IMR-90 (cell line): ENCODE measurements around the gene VAV3. TPM values are rescaled to one million over a fixed set of nuclear protein-coding genes. Genes with fewer than 3 reads are reported as not detected.

Experiments used
- ATAC-seq: fragments of 200-7000 bp; cut with Tn5 transposase; 2 replicates; pipeline ENCODE4 v1.9.1; 2020; ENCODE audit warnings: low read depth, mild to moderate bottlenecking, moderate library complexity
- BruUV-seq: library from RNA; stranded (reverse); fragments of 400-500 nt; replicated peaks from 2 replicates; lab custom pipeline; 2021; lab: Mats Ljungman, UMichigan
- CTCF ChIA-PET: fragments of 300-600 bp; formaldehyde crosslinking; extraction: SDS; loops from one replicate; lab custom pipeline; 2021; ENCODE audit warnings: antibody characterized with exemption; lab: Yijun Ruan, JAX
- POLR2A ChIA-PET: fragments of 300-600 bp; sonication (Branson Sonifier 250); formaldehyde crosslinking; loops from one replicate; lab custom pipeline; 2022; ENCODE audit warnings: antibody characterized with exemption; ENCODE audit not compliant: unreplicated experiment; lab: Charles Lee
- DNase-seq: peaks from one replicate; pipeline ENCODE4 v3.0.0; 2013
- H2AFZ ChIP-seq: replicated peaks from 2 replicates; pipeline ENCODE3; 2013; ENCODE audit warnings: low read length, mild to moderate bottlenecking; ENCODE audit not compliant: poor library complexity
- H2AK5ac ChIP-seq: 2 replicates; pipeline ENCODE4 v1.6.1; 2013; ENCODE audit warnings: low read depth, low read length, inconsistent platforms
- H2AK9ac ChIP-seq: replicated peaks from 2 replicates; pipeline ENCODE3; 2013; ENCODE audit warnings: mild to moderate bottlenecking, low read depth, low read length, moderate library complexity; ENCODE audit not compliant: poor library complexity
- H2BK120ac ChIP-seq: 2 replicates; pipeline ENCODE4 v1.6.1; 2013; ENCODE audit warnings: low read depth, low read length, inconsistent platforms
- H2BK15ac ChIP-seq: 3 replicates; pipeline ENCODE4 v1.6.1; 2013; ENCODE audit warnings: low read depth, low read length, inconsistent platforms
- H2BK20ac ChIP-seq: 2 replicates; pipeline ENCODE4 v1.6.1; 2013; ENCODE audit warnings: low read depth, mild to moderate bottlenecking, inconsistent platforms, low read length, moderate library complexity
- H2BK5ac ChIP-seq: 2 replicates; pipeline ENCODE4 v1.6.1; 2013; ENCODE audit warnings: mild to moderate bottlenecking, low read depth, low read length, inconsistent platforms; ENCODE audit not compliant: poor library complexity, severe bottlenecking
- H3K14ac ChIP-seq: replicated peaks from 2 replicates; pipeline ENCODE4 v1.6.1; 2013; ENCODE audit warnings: low read depth, low read length, inconsistent platforms
- H3K18ac ChIP-seq: 2 replicates; pipeline ENCODE4 v1.6.1; 2013; ENCODE audit warnings: low read depth, low read length, control low read depth
- H3K23ac ChIP-seq: 2 replicates; pipeline ENCODE4 v1.6.1; 2013; ENCODE audit warnings: low read depth, low read length, inconsistent platforms
- H3K27ac ChIP-seq: 2 replicates; pipeline ENCODE4 v1.5.1; 2013; ENCODE audit warnings: mild to moderate bottlenecking, control low read depth, low read length; ENCODE audit not compliant: insufficient read depth
- H3K27me3 ChIP-seq: 2 replicates; pipeline ENCODE4 v1.6.1; 2013; ENCODE audit warnings: low read length; ENCODE audit not compliant: control insufficient read depth, insufficient read depth
- H3K36me3 ChIP-seq: 2 replicates; pipeline ENCODE4 v1.6.1; 2013; ENCODE audit warnings: low read length, mixed read lengths; ENCODE audit not compliant: control insufficient read depth, insufficient read depth
- H3K4ac ChIP-seq: 2 replicates; pipeline ENCODE4 v1.6.1; 2013; ENCODE audit warnings: low read depth, low read length, inconsistent platforms
- H3K4me1 ChIP-seq: 2 replicates; pipeline ENCODE4 v1.6.1; 2013; ENCODE audit warnings: low read length, mixed read lengths; ENCODE audit not compliant: control insufficient read depth, insufficient read depth
- H3K4me2 ChIP-seq: 2 replicates; pipeline ENCODE4 v1.6.1; 2013; ENCODE audit warnings: low read depth, mild to moderate bottlenecking, control low read depth, low read length, moderate library complexity
- H3K4me3 ChIP-seq: 2 replicates; pipeline ENCODE4 v1.5.1; 2013; ENCODE audit warnings: low read depth, mild to moderate bottlenecking, control low read depth, low read length, moderate library complexity; ENCODE audit not compliant: insufficient read depth
- H3K56ac ChIP-seq: 2 replicates; pipeline ENCODE4 v1.6.1; 2013; ENCODE audit warnings: low read length, inconsistent platforms; ENCODE audit not compliant: insufficient read depth; ENCODE audit errors: extremely low read depth
- H3K79me1 ChIP-seq, 2 experiments: 2 replicates each; pipeline ENCODE4 v1.6.1; 2013; ENCODE audit warnings: low read length in 2 of 2, inconsistent platforms in 1 of 2, low read depth in 1 of 2
- H3K9ac ChIP-seq: 2 replicates; pipeline ENCODE4 v1.6.1; 2013; ENCODE audit warnings: low read depth, low read length, control low read depth
- H3K9me1 ChIP-seq: 2 replicates; pipeline ENCODE4 v1.6.1; 2013; ENCODE audit warnings: low read length, inconsistent platforms; ENCODE audit not compliant: insufficient read depth
- H3K9me3 ChIP-seq: 2 replicates; pipeline ENCODE4 v1.6.1; 2013; ENCODE audit warnings: low read length; ENCODE audit not compliant: control insufficient read depth, insufficient read depth
- H4K20me1 ChIP-seq: 2 replicates; pipeline ENCODE4 v1.6.1; 2013; ENCODE audit warnings: low read length, inconsistent platforms; ENCODE audit not compliant: insufficient read depth
- H4K5ac ChIP-seq: 2 replicates; pipeline ENCODE4 v1.6.1; 2013; ENCODE audit warnings: mild to moderate bottlenecking, low read depth, low read length, control low read depth
- H4K8ac ChIP-seq, 2 experiments: 2 replicates each; pipeline ENCODE4 v1.6.1; 2013; ENCODE audit warnings: low read depth in 2 of 2, low read length in 2 of 2, control low read depth in 1 of 2, inconsistent platforms in 1 of 2
- H4K91ac ChIP-seq: 2 replicates; pipeline ENCODE4 v1.6.1; 2013; ENCODE audit warnings: low read depth, low read length, inconsistent platforms; ENCODE audit not compliant: insufficient read depth
- BHLHE40 ChIP-seq: fragments of 150-350 bp; IDR thresholded peaks from 2 replicates; pipeline ENCODE4 v1.6.1; 2016; ENCODE audit warnings: mild to moderate bottlenecking, low read depth, low read length
- CEBPB ChIP-seq: IDR thresholded peaks from 2 replicates; pipeline ENCODE4 v1.6.1; 2012; ENCODE audit warnings: low read depth, low read length, improper control_type of control experiment
- CHD1 ChIP-seq: IDR thresholded peaks from 2 replicates; pipeline ENCODE4 v1.6.1; 2012; ENCODE audit warnings: low read depth, low read length, improper control_type of control experiment
- FOS ChIP-seq: fragments of 150-350 bp; IDR thresholded peaks from 2 replicates; pipeline ENCODE4 v1.6.1; 2016; ENCODE audit warnings: low read depth, low read length
- NFE2L2 ChIP-seq: fragments of 150-350 bp; IDR thresholded peaks from 2 replicates; pipeline ENCODE4 v1.6.1; 2016; ENCODE audit warnings: low read depth, mild to moderate bottlenecking, low read length
- WGBS, 2 experiments: methylation state at CpG; one replicate each; pipeline versions ENCODE4 v1.1.5 to v1.1.7; 2013; ENCODE audit warnings: missing lambda C conversion rate in 2 of 2; ENCODE audit not compliant: insufficient read length in 1 of 2; ENCODE audit errors: extremely low coverage in 2 of 2; 5-methylcytosine and 5-hydroxymethylcytosine counted together
- dilution Hi-C: fragments of 300-500 bp; cut with HindIII; formaldehyde crosslinking; loops from one replicate; pipeline ENCODE4 v1.14.3; 2018; ENCODE audit warnings: low sequenced_read_pairs; ENCODE audit not compliant: unreplicated experiment
- in situ Hi-C: fragments of 300-500 bp; cut with MboI; formaldehyde crosslinking; loops from 3 replicates; pipeline ENCODE4 v1.14.3; 2019; ENCODE audit warnings: low sequenced_read_pairs, inconsistent platforms, mixed read lengths
- intact Hi-C: fragments of 100-400 bp; cut with micrococcal nuclease; formaldehyde crosslinking; loops from 2 replicates; pipeline ENCODE4 v1.10.0; 2022
- polyA plus RNA-seq, 3 experiments: library from polyadenylated mRNA; depleted of rRNA; stranded (reverse); fragments of >200 nt; gene quantifications; 2 replicates each; pipeline ENCODE4 v1.2.3, GENCODE V29; 2012; ENCODE audit warnings: low replicate concordance in 1 of 3
- total RNA-seq: library from RNA; depleted of rRNA; stranded (reverse); fragments of >200 nt; gene quantifications from 2 replicates; pipeline ENCODE4 v1.2.3, GENCODE V29; 2012
- TF ChIP-seq, protein P1 (sequence below): fragments of 150-350 bp; IDR thresholded peaks from 2 replicates; pipeline ENCODE4 v1.6.1; 2016; ENCODE audit warnings: low read depth, mild to moderate bottlenecking, low read length, moderate library complexity, borderline replicate concordance
- TF ChIP-seq, protein P2 (sequence below): fragments of 150-350 bp; IDR thresholded peaks from 2 replicates; pipeline ENCODE4 v1.6.1; 2017; ENCODE audit warnings: mild to moderate bottlenecking, antibody characterized with exemption, low read length, low read depth

The VAV3 gene
- total and polyA plus RNA-seq, 2 of the 4 experiments (the other 2 are of a cell fraction): 0.12 to 0.18 TPM

DNA sequence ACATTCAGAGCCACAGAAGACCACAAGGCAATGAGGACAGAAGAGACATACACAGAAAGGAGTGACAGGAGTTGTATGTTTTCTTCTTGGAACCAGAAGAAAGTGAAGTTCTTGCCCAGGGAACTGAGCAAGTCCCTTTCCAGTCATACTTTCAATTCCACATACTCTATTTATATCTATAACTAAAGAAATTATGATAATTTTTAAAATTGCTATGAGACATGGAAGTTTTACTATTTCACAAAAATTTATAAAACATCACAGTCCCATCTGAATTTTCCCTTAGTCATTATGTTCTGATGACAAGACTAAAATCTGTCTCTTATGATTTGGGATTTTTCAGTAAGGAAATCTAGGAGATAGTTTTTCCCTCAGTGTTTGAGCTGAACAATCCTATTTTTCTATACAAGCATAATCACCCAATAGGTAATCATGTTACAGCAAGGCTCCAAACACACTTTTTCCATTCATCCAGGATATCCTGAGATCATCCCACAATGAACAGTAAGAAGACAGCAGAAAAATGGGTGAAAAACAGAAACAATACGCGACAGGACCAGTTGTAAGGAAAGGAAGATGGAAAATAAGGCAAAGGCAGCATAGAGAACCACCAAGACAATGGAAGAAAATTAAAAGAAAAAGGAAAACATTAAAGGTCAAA is 154.6 kb downstream of the VAV3 start:
- H3K4me2 ChIP-seq: no peak overlapping the region
- no peak overlapping the region for H2BK20ac ChIP-seq
- no peak overlapping the region for H2BK15ac ChIP-seq
- no peak overlapping the region for H3K9ac ChIP-seq
- no peak for DNase-seq
- no peaks in the 10 kb centered on the region for H3K4me1 ChIP-seq
- no peak overlapping the region for H3K56ac ChIP-seq
- no peak overlapping the region for H4K8ac ChIP-seq
- BruUV-seq: no TSS peak
- no peaks in the 10 kb centered on the region for H3K36me3 ChIP-seq
- H4K5ac ChIP-seq: no peak overlapping the region
- H2AK9ac ChIP-seq: no peak overlapping the region
- H3K27me3 ChIP-seq: no peaks in the 10 kb centered on the region
- no peaks in the 10 kb centered on the region for H3K9me1 ChIP-seq
- POLR2A ChIA-PET: no interaction called here
- H3K4me3 ChIP-seq: no peak overlapping the region
- H2AFZ ChIP-seq: no peak overlapping the region
- no peak overlapping the region for H3K4ac ChIP-seq
- dilution Hi-C loops (no loop called here), in situ Hi-C loops (no loop called here), intact Hi-C loops (no loop called here)
- no peaks in the 10 kb centered on the region for H3K79me1 ChIP-seq
- H2BK120ac ChIP-seq: no peak overlapping the region
- H3K18ac ChIP-seq: no peak overlapping the region
- H3K14ac ChIP-seq: no peak overlapping the region
- WGBS, 2 experiments: no CpG with 5 or more reads among the region's 2 CpGs
- no peak overlapping the region for H3K27ac ChIP-seq
- no peaks in the 10 kb centered on the region for H4K20me1 ChIP-seq
- TF ChIP-seq, protein P1, sequence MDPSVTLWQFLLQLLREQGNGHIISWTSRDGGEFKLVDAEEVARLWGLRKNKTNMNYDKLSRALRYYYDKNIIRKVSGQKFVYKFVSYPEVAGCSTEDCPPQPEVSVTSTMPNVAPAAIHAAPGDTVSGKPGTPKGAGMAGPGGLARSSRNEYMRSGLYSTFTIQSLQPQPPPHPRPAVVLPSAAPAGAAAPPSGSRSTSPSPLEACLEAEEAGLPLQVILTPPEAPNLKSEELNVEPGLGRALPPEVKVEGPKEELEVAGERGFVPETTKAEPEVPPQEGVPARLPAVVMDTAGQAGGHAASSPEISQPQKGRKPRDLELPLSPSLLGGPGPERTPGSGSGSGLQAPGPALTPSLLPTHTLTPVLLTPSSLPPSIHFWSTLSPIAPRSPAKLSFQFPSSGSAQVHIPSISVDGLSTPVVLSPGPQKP: no peak
- TF ChIP-seq BHLHE40 (no peak), FOS (no peak), NFE2L2 (no peak), CHD1 (no peak), CEBPB (no peak)
- TF ChIP-seq, protein P2, sequence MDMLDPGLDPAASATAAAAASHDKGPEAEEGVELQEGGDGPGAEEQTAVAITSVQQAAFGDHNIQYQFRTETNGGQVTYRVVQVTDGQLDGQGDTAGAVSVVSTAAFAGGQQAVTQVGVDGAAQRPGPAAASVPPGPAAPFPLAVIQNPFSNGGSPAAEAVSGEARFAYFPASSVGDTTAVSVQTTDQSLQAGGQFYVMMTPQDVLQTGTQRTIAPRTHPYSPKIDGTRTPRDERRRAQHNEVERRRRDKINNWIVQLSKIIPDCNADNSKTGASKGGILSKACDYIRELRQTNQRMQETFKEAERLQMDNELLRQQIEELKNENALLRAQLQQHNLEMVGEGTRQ: no peak
- H2BK5ac ChIP-seq: no peak overlapping the region
- H3K9me3 ChIP-seq: no peaks in the 10 kb centered on the region
- CTCF ChIA-PET: no interaction called here
- H3K23ac ChIP-seq: no peak overlapping the region
- ATAC-seq: no peak
- H2AK5ac ChIP-seq: no peak overlapping the region
- no peak overlapping the region for H4K91ac ChIP-seq
